ENCODE data around the gene STRADB.
"Not testable (repeated sequence)": the region's sequence is repeated elsewhere in the genome, so short reads cannot be mapped to it uniquely, and the experiment has no call there.

The STRADB gene

DNA sequence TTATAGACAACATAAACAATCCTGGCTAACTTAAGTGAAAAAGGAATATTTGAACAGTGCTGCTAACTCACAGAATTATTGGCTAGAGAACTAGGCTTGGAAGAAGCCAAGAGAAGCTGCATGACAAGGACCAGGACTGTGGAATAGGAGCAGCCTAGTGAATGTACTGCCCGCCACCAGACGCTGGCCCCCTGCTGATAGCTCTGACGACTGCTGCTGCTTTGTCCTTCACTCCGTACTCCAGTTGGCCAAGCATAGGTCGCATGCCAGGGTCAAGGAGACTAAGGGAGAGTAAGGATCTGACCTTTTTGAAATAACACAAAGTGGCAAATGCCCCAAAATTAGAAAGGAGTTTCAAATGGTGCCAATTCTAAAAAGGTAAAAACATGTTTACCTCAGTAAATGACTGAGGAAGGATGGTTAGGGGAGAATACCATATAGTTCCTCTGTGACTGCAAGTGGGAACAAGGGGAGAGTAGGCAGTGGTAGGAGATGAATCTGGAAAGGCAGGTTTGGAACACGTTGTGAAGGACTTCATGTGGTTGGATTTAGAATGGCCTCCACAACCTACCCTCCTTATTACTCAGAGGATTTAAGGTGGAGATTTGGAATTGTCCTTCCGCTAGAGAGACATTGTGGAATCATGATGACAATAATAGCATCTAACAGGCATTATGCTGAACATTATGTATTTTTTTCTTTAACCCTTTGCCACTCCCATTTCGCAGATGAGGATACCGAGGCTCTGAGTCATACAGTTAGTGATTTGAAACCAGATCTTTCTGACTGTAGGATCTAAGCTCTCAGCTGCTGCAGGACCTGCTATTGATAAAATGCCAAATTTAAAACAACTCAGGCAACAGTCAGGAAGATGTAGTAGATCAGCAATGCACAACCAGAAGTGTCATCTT lies 19.5 kb downstream of the STRADB start:
- peak; percentile 69 for DNase-seq

DNA sequence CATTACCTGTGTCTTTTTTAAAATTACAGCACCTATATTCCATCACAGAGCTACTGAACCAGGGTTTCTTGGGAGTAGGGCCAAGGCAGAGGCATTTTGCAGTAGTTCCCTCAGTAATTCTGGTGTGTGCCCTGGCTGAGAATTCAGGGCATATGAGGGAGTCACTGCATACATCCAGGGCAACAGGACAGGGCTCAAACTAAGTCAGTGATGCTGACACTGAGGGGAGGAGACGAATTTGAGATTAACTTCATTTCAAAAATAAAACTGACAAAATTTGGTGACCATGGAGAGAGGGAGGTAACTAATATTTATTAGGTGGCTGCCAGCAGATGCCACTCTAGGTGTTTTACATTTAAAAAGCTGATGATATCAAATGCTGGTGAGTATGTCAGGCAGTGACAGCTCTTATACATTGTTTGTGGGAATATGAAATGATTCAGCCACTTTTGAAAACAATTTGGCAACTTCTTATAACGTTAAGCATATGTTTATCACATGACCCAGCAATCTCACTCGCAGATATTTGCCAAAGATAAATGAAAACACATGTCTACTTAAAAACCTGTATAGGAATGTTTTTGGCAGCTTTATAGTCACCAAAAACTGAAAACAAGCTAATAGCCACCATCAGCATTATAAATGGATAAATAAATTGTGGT lies 20.3 kb downstream of the STRADB start:
- DNase-seq = peak; percentile 83

DNA sequence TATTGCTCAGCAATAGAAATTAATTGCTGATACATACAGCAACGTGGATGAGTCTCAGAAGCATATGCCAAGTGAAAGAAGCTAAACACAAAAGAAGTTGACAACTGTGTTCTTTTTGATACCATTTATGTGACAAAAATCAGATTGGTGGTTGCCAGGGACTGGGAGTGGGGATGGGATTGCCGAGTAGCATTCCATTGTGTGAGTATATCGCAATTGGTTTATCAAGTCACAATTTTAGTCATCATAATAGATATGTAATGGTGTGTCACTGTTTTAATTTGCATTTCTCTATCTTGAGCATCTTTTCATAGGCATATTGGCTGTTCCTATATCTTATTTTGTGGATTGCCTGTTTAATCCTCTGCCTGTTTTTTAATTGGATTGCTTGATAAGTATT lies 20.9 kb downstream of the STRADB start:
- DNase-seq = peak; percentile 19

DNA sequence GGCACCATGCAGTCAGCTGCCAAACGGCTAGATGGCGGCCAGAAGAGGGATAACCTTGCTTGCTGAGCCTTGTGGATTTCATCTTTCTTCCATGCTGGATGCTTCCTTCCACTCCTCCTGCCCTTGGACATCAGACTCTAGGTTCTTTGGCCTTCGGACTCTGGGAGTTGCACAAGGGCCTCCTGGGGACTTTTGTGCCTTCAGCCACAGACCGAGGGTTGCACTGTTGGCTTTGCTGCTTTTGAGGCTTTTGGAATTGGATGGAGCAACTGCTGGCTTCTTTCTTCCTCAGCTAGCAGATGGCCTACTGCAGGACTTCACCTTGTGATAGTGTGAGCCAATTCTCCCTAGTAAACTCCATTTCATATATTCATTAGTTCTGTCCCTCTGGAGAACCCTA lies 31.0 kb downstream of the STRADB start:
- no peak for DNase-seq

DNA sequence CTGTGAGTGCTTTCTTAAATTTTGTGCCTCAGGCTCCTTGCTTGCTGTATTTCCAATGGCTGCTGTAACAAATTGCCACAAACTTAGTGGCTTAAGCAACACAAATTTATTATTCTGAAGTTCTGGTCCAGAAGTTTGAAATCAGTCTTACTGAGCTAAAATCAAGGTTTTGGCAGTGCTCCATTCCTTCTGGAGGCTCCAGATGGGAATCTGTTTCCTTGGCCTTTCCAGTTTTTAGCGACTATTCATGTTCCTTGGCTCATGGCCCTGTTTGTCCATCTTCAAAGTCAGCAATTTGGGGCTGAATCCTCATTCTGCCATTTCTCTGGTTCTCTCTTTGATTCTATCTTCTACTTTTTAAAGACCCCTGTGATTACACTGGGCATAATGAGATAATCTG lies 31.8 kb downstream of the STRADB start:
- DNase-seq = peak; percentile 6

DNA sequence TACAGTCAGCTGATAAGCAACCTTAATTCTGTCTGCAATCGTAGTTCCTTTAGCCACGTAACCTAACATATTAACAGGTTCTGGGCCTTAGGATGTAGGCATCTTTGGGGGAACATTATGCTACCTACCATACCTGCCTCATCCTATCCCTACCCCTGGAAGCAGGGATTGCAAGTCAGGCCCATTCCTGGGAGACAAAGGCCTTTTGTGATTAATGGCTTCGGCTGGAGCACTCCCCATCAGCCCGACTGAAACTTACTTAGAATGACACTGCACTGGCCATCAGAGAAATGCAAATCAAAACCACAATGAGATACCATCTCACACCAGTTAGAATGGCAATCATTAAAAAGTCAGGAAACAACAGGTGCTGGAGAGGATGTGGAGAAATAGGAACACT lies 32.2 kb downstream of the STRADB start:
- DNase-seq = not testable (repeated sequence)

DNA sequence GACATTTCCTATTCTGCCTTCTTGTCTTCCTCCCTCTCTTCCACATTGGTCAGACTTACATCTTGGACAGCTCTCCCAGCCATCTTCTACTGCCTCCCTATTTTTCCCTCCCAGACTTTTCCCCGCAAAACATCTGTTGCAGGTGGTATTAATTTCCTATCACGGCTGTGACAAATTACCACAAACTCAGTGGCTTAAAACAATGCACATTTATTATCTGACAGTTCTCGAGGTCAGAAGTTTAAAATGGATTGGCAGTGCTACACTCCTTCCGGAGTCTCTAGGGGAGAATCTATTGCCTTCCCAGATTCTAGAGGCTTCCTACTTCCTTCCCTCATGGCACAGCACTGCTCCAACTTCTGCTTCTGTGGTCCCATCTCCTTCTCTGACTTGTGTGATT lies 33.3 kb downstream of the STRADB start:
- peak; percentile 81 for DNase-seq

DNA sequence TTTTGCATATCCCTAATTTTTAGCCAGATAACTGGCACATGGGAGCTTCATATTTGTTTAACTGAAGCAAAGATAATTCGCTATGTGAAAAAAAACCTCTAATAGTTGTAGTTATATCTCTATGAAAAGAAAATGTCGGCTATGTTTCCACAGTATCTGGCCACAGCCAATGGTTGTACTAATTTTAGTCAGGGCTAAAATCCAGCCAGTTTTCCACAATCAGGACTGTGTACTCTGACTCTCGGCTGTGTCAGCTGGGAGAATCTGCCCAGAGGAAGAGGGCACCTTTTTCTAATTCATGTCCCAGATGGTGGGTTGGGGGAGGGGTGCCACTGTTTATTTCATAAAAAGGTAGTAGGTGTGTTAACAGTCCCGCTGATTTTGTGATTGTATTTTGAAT lies 38.8 kb downstream of the STRADB start:
- DNase-seq = no peak

DNA sequence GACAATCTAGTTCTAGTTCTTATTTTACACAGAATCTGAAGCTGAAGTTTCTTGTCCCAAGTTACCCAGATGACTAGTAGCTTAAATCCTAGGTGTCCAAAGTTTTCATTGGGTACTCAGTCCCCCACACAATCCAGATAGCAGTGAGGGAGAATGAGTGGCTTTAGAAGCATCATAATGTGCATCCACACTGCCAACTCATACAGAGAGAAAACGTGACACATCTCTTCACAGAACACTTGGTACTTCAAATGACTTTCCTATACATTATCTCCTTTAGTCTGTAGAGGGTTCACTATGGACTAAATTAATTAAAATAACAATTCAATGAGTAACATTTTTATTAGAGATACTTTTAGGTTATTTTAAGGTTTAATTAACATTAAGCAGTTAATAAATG lies 45.2 kb downstream of the STRADB start:
- DNase-seq = no peak

DNA sequence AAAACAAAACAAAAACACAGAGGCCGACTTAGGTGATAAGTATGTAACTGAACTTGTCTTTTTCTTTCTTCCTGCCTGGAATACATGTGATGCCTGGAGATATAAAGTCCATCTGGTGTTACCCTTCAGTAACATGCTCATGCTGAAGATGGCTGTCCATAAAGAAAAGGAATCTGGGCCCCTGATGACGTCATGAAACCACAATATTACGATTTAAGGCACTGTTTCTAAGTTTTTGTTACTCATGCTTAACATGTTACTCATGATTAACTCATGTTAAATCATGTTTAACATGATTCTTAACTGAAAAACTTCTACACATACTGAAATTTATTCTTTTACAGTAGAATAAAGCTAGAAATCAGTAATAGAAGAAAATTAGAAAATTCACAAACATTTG lies 49.0 kb downstream of the STRADB start:
- peak; percentile 57 for DNase-seq

DNA sequence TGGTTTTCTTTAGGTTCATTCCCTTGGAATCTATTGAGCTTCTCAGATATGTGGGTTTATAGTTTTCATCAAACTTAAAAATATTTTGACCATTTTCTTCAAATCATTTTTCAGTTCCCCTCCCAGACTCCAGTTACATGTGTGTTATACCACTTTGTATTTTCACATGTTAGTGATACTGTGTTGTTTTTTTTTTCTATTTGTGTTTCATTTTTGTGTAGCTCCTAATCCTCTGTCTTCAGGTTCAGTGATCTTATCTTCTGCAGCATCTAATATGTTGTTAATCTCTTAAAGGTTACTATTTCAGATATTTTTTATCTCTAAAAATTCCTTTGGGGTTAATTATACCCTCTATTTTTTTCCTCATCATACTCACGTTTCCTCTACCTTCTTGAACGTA lies 51.2 kb downstream of the STRADB start:
- DNase-seq = no peak

DNA sequence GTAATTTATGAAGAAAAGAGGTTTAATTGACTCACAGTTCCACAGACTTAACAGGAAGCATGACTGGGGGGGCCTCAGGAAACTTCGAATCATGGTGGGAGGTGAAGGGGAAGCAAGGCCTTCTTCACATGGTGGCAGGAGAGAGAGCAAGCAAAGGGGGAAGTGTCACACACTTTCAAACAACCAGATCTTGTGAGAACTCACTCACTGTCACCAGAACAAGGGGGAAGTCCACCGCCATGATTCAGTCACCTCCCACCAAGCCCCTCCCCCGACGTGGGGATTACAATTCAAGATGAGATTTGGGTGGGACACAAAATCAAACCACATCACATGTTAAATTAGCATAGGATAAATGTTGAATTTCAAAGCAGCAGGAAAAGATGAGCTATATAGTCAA lies 56.2 kb downstream of the STRADB start:
- no peak for DNase-seq

DNA sequence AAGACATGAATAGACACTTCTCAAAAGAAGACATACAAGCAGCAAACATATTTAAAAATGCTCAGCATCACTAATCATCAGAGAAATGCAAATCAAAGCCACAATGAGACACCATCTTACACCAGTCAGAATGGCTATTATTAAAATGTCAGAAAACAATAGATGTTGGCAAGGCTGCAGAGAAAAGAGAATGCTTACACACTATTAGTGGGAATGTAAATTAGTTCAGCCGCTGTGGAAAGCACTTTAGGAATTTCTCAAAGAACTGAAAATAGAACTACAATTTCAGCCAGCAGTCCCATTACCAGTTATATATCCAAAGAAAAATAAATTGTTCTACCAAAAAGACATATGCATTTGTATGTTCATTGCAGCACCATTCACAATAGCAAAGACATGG lies 61.7 kb downstream of the STRADB start:
- peak; percentile 2 for DNase-seq

DNA sequence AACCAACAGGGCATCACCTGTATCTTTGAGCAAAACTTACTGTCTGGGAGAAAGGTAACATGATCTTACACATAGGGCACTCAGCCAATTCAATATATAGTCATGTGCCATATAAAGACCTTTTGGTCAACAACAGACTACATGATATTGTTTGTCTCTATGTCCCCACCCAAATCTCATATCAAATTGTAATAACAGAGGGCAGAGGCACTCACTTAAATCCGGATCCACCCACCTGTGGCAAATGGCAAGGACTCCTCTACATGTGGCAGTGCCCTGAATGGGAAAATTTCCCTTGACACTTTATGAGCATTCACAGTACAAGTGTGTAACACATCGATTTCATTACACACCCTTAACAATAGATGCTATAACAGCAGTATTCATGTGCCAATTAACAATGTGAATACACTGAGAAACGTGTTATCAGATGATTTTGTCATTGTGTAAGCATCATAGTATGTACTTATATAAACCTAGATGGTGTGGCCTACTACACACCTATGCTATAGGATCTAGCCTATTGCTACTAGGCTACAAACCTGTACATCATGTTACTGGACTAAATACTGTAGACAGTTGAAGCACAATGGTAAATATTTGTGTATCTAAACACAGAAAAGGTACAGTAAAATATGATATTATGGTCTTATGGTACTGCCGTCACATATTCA lies 64.2 kb downstream of the STRADB start:
- DNase-seq = no peak

DNA sequence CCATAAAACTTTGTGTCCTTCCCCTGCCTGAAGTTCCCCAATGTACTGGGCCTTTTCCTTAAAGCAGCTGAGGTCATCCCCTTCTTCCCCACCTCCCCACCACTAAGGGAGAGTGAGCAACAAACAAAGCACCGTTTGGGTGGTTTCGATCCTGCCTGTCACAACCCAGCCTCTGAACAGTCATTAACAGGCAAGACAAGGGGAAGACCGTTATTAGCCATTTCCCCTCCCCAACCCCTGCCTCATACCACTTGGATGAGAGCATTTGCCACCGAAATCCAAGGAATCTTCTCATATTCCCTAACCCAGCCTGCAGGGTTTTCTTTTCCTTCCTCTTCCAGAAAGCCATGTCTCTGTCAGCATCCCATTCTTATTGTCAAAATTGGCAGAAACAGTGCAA lies 65.6 kb downstream of the STRADB start:
- peak; percentile 67 for DNase-seq

DNA sequence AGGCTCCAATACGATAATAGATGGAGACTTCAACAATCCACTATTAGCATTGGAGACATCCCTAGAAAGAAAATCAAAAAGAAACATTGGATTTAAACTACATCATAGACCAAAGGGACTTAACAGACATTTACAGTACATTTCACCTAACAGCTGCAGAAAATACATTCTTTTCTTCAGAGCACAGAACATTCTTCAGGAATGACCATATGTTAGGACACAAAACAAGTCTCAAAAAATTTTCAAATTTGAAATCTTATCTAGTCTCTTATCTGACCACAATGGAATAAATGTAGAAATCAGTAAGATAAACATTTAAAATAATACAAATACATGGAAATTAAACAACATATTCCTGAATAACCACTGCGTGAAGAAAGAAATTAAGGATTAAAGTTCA lies 68.7 kb downstream of the STRADB start:
- DNase-seq = no peak

DNA sequence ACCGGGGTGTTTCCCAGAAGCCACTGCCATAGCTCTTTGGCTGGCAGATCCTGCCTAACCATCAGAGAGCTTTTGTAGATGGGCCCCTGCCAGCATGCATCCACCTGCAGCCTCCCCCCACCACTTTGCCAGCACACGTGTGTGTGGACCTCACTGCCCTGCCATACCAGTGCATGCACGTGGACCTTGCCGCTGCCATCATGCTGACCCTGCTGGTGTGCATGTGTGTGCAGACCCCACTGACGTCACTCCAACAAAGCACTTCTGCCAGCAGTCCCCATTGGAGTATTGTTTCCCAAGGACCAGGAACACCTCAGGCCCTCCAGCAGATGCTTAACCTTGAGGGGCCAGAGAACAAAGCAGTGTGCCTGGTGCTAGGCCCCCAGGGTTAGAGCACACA lies 71.4 kb downstream of the STRADB start:
- DNase-seq = no peak

DNA sequence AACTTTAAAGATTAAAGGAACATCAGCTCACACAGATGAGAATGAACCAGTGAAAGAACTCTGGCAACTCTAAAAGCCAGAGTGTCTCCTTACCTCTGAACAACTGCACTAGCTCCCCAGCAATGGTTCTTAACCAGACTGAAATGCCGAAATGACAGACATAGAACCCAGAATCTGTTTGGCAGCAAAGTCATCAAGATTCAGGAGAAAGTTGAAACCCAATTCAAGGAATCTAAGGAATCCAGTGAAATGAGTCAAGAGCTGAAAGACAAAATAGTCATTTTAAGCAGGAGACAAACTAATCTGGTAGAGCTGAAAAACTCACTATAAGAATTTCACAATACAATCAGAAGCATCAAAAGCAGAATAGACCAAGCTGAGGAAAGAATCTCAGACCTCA lies 72.0 kb downstream of the STRADB start:
- DNase-seq = peak; percentile 43

Measured in fibroblast of upper back skin (primary cell).